HEK293T (cell line): Measurements from ENCODE around the gene AIFM3.

Experiments
- CTCF ChIA-PET: fragments of 350-600 bp; formaldehyde crosslinking; extraction: SDS; loops from one replicate; lab custom pipeline; 2021; ENCODE audit warnings: antibody characterized with exemption, inconsistent platforms; lab: Yijun Ruan, JAX
- POLR2A ChIA-PET: fragments of 350-600 bp; formaldehyde crosslinking; extraction: SDS; loops from one replicate; lab custom pipeline; 2020; ENCODE audit warnings: antibody characterized with exemption, inconsistent platforms; lab: Yijun Ruan, JAX
- DNase-seq: peaks from one replicate; pipeline ENCODE4 v3.0.0; 2012; ENCODE audit warnings: mixed read lengths; ENCODE audit errors: extremely low spot score
- ARNT ChIP-seq: fragments of 450-650 bp; IDR thresholded peaks from 2 replicates; pipeline ENCODE4 v1.6.1; 2017; ENCODE audit warnings: mild to moderate bottlenecking
- BHLHE40 ChIP-seq: fragments of 450-650 bp; IDR thresholded peaks from 2 replicates; pipeline ENCODE4 v1.6.1; 2016; ENCODE audit warnings: mild to moderate bottlenecking, moderate library complexity, borderline replicate concordance
- CTBP1 ChIP-seq: fragments of 450-650 bp; IDR thresholded peaks from 2 replicates; pipeline ENCODE4 v1.6.1; 2016; ENCODE audit warnings: borderline replicate concordance
- ELF4 ChIP-seq: fragments of 450-650 bp; IDR thresholded peaks from 2 replicates; pipeline ENCODE4 v1.6.1; 2017; ENCODE audit warnings: antibody characterized with exemption
- FOXA1 ChIP-seq: fragments of 450-650 bp; IDR thresholded peaks from 2 replicates; pipeline ENCODE4 v1.6.1; 2016; ENCODE audit warnings: mild to moderate bottlenecking
- FOXK2 ChIP-seq: fragments of 450-650 bp; IDR thresholded peaks from 2 replicates; pipeline ENCODE4 v1.6.1; 2016; ENCODE audit warnings: mild to moderate bottlenecking
- FOXM1 ChIP-seq: fragments of 450-650 bp; IDR thresholded peaks from 2 replicates; pipeline ENCODE4 v1.6.1; 2017; ENCODE audit warnings: mild to moderate bottlenecking, borderline replicate concordance
- HDGF ChIP-seq: fragments of 450-650 bp; IDR thresholded peaks from 2 replicates; pipeline ENCODE4 v1.6.1; 2017; ENCODE audit warnings: antibody characterized with exemption, borderline replicate concordance
- L3MBTL2 ChIP-seq: fragments of 450-650 bp; conservative IDR thresholded peaks from 2 replicates; pipeline ENCODE4 v1.6.1; 2016; ENCODE audit warnings: mild to moderate bottlenecking
- LEF1 ChIP-seq: fragments of 450-650 bp; IDR thresholded peaks from 2 replicates; pipeline ENCODE4 v1.6.1; 2017; ENCODE audit warnings: mild to moderate bottlenecking, borderline replicate concordance
- NFRKB ChIP-seq: fragments of 450-650 bp; IDR thresholded peaks from 2 replicates; pipeline ENCODE4 v1.6.1; 2016; ENCODE audit warnings: mild to moderate bottlenecking, moderate library complexity
- SP1 ChIP-seq: fragments of 450-650 bp; IDR thresholded peaks from 2 replicates; pipeline ENCODE4 v1.6.1; 2017
- SUZ12 ChIP-seq: fragments of 450-650 bp; IDR thresholded peaks from 2 replicates; pipeline ENCODE4 v1.6.1; 2016; ENCODE audit warnings: mild to moderate bottlenecking
- TARDBP ChIP-seq: fragments of 450-650 bp; IDR thresholded peaks from 2 replicates; pipeline ENCODE4 v1.6.1; 2016
- ZNF384 ChIP-seq: fragments of 450-650 bp; IDR thresholded peaks from 2 replicates; pipeline ENCODE4 v1.6.1; 2016
- TF ChIP-seq, protein P1 (sequence below): fragments of 450-650 bp; IDR thresholded peaks from 2 replicates; pipeline ENCODE4 v1.6.1; 2016

The AIFM3 gene

DNA sequence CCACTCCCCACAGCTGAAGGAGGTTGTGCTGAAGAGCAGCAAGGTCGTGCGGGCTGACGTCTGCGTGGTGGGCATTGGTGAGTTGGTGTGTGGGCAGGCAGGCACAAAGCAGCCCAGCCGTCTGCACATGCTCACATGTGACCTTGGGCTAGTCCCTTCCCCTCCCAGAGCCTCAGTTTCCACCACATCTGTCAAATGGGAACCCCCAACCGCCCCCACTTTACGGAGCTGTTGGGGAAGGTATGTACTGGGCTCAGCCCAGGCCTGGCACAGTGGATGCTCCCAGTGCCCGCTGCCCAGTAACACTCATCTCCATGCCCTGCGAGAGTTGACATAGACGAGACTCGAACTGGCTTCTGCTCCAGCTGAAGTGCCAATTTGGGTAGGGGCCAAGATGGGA is 10.0 kb downstream of the AIFM3 start:
- TF ChIP-seq FOXA1 (no peak), NFRKB (no peak), CTBP1 (no peak), ZNF384 (no peak), ARNT (no peak)
- CTCF ChIA-PET = no interaction called here
- DNase-seq = no peak
- POLR2A ChIA-PET = interaction anchor here (1.0 kb wide), 1 partner anchor 22 kb away, joined by 4 read pairs; no protein-coding TSS in a partner anchor

DNA sequence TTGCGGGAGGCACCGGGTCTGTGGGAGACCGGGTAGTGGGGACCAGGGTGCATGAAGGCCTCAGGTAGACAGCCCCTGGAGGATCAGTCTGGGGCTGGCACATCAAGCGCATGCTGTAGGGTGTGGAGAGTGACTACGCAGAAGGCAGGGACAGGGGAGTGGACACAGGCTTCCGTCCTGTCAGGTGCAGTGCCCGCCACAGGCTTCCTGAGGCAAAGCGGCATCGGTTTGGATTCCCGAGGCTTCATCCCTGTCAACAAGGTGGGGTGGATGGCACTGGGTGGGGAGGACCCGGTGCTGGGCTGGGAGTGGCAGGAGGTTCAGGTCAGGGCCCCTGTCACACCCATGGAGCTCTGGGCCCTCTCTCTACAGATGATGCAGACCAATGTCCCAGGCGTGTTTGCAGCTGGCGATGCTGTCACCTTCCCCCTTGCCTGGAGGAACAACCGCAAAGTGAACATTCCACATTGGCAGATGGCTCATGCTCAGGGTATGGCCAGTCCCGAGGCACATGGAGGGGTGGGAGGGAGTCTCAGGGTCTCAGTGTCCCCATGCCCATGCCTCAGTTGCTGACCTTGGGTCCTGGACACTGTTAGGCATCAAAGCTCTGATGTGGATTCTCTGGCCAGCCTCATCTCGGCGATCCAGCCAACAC is 10.6 kb downstream of the AIFM3 start:
- no peak for DNase-seq
- no peak for TF ChIP-seq BHLHE40
- no peak for TF ChIP-seq TARDBP
- POLR2A ChIA-PET = no interaction called here
- CTCF ChIA-PET = no interaction called here

DNA sequence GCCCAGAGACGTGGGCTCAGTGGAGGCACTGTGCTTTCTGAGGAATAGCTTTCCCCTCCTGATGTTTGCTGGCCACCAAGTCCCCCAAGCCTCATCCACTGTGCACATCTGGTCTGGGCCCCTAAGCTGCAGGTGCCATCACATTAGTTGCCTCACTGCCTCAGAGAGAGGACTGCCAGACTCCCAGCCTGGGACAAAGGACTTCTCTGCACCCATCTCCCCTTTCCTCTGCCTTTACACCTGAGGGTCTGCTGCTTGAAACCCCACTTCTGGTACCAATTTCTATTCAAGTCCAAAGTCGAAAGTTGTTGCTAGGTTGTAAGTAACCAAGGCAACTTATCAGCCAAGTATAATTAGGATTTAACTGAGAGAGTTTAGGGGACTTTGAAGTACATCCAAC is 11.4 kb downstream of the AIFM3 start:
- DNase-seq = no peak
- ChIA-PET CTCF (no interaction called here), POLR2A (no interaction called here)
- TF ChIP-seq SUZ12 (no peak), NFRKB (no peak), LEF1 (no peak), ELF4 (no peak), BHLHE40 (no peak), FOXA1 (no peak), ZNF384 (no peak), FOXK2 (no peak), L3MBTL2 (no peak), HDGF (no peak), ARNT (no peak), FOXM1 (no peak), TARDBP (no peak), SP1 (no peak), CTBP1 (no peak)
- TF ChIP-seq, protein P1, sequence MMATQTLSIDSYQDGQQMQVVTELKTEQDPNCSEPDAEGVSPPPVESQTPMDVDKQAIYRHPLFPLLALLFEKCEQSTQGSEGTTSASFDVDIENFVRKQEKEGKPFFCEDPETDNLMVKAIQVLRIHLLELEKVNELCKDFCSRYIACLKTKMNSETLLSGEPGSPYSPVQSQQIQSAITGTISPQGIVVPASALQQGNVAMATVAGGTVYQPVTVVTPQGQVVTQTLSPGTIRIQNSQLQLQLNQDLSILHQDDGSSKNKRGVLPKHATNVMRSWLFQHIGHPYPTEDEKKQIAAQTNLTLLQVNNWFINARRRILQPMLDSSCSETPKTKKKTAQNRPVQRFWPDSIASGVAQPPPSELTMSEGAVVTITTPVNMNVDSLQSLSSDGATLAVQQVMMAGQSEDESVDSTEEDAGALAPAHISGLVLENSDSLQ = no peak

DNA sequence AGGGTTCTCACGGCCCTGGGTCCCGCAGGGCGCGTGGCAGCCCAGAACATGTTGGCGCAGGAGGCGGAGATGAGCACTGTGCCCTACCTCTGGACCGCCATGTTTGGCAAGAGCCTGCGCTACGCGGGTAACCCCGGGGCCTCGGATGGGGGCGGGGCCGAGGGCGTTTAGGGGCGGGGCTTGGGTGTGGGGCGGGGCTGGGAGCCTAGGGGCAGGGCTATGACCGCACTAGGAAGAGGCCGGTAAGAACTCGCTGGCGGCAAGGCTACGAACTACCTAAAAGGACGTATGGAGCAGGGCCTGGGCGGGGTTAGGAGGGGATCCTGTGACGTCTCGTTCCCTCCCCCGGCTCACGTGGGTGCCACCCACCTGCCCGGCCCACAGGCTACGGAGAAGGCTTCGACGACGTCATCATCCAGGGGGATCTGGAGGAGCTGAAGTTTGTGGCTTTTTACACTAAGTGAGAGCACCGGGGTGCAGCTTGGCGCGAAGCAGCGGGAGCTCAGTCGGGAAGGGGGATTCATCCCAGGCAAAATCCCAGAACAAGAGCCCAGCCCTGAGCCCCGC is 12.3 kb downstream of the AIFM3 start:
- ChIA-PET CTCF (no interaction called here), POLR2A (interaction anchor here (0.6 to 4.1 kb wide), 2 partner anchors 12 to 20 kb away, joined by 4 to 121 read pairs; partner anchors contain the start of gene THAP7)
- DNase-seq = no peak
- TF ChIP-seq ZNF384 (no peak), FOXK2 (no peak), FOXM1 (no peak), NFRKB (no peak), FOXA1 (no peak), ELF4 (no peak), BHLHE40 (no peak), SUZ12 (no peak), LEF1 (no peak), TARDBP (no peak), CTBP1 (no peak), L3MBTL2 (no peak), HDGF (no peak), SP1 (no peak), ARNT (no peak)
- TF ChIP-seq, protein P1 = no peak

DNA sequence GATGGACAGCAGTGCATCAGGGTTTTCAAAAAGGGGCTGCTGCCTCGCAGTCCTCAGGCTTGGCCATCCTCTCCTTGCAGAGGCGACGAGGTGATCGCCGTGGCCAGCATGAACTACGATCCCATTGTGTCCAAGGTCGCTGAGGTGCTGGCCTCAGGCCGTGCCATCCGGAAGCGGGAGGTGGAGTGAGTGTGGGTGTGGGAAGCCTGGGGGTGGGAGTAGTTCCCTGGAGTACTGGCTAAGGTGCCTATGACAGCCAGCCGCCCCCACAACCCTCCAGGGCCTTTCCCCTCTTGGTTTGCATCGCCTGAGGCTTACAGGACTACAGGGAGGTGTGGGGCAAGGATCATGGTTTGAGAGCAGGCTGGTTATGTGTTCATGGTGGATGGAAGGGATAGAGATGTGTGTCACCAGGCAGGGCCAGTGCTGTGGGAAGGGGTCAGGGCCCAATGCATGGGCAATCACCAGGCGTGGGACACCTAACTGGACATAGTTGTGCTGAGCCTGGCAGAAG is 12.9 kb downstream of the AIFM3 start:
- ChIA-PET POLR2A (interaction anchor here (0.6 to 4.1 kb wide), 4 partner anchors 10 to 24 kb away, joined by 4 to 121 read pairs (median 68); partner anchors contain the start of genes AIFM3 and THAP7), CTCF (no interaction called here)
- TF ChIP-seq TARDBP (no peak), FOXA1 (no peak), FOXM1 (no peak), BHLHE40 (no peak), ZNF384 (no peak), NFRKB (no peak), HDGF (no peak), ARNT (no peak), SUZ12 (no peak), LEF1 (no peak), CTBP1 (no peak), SP1 (no peak), L3MBTL2 (no peak), FOXK2 (no peak)
- TF ChIP-seq, protein P1 = no peak
- no peak for DNase-seq

DNA sequence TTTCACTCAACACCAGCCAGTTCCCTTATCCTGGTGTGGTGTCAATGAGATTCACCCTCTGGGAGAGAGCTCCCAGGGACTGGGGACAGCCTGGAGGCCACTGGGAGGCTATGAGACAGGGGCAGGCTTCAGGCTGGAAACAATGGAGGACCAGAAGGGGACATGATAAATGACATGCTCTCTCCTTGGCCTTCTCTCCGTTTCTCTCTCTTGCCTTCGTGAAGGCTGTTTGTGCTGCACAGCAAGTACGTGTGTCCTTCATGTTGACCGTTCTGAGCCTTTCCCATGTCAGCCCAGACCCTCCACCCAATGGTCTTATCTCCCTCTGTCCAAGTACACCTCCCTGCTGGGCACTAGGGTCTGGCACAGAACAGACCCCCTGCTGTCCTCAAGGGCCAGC is 13.5 kb downstream of the AIFM3 start:
- TF ChIP-seq HDGF (no peak), LEF1 (no peak), BHLHE40 (no peak), ELF4 (no peak), SP1 (no peak), FOXA1 (no peak), L3MBTL2 (no peak)
- TF ChIP-seq, protein P1 = no peak
- DNase-seq = no peak
- ChIA-PET CTCF (interaction anchor here (0.6 kb wide), 1 partner anchor 33 kb away, joined by 10 read pairs; no protein-coding TSS in a partner anchor), POLR2A (interaction anchor here (0.6 to 4.1 kb wide), 4 partner anchors 11 to 24 kb away, joined by 4 to 121 read pairs (median 68); partner anchors contain the start of genes AIFM3 and THAP7)
